H1 (cell line): ENCODE data around the gene PPP3CB. TPM values are rescaled to one million over a fixed set of nuclear protein-coding genes. Genes with fewer than 3 reads are reported as not detected.

Experiments
- CTCF ChIA-PET: fragments of 300-600 bp; sonication (Branson Sonifier 250); formaldehyde crosslinking; loops from one replicate; lab custom pipeline; 2021; ENCODE audit not compliant: partially characterized antibody; lab: Charles Lee
- POLR2A ChIA-PET: fragments of 300-600 bp; sonication (Branson Sonifier 250); formaldehyde crosslinking; loops from one replicate; lab custom pipeline; 2021; ENCODE audit warnings: inconsistent platforms; ENCODE audit not compliant: partially characterized antibody; lab: Charles Lee
- DNase-seq, 2 experiments: peaks; one replicate each; pipeline versions ENCODE4 v3.0.0 to v3.0.0-alpha.2; 2010 to 2022; ENCODE audit warnings: low spot score in 2 of 2, low read depth in 1 of 2, mixed read lengths in 1 of 2
- FAIRE-seq: peaks from 2 replicates; lab custom pipeline; 2011; peaks lifted over from hg19 to GRCh38; lab: Jason Lieb, UNC
- H2AFZ ChIP-seq: 2 replicates; pipeline ENCODE4 v1.8.1; 2012; ENCODE audit warnings: low read length, inconsistent platforms
- H2AK5ac ChIP-seq: 2 replicates; pipeline ENCODE4 v1.6.1; 2013; ENCODE audit warnings: low read depth, low read length
- H2BK120ac ChIP-seq: replicated peaks from 2 replicates; pipeline ENCODE3; 2013; ENCODE audit warnings: low read depth, low read length, inconsistent platforms
- H2BK12ac ChIP-seq: 2 replicates; pipeline ENCODE4 v1.6.1; 2013; ENCODE audit warnings: low read depth, low read length
- H2BK15ac ChIP-seq: 2 replicates; pipeline ENCODE4 v1.6.1; 2013; ENCODE audit warnings: low read length
- H2BK20ac ChIP-seq: 2 replicates; pipeline ENCODE4 v1.6.1; 2013; ENCODE audit warnings: low read length
- H2BK5ac ChIP-seq: 2 replicates; pipeline ENCODE4 v1.6.1; 2013; ENCODE audit warnings: low read depth, low read length
- H3K14ac ChIP-seq: 2 replicates; pipeline ENCODE4 v1.6.1; 2013; ENCODE audit warnings: inconsistent platforms; ENCODE audit not compliant: insufficient read length
- H3K18ac ChIP-seq: 2 replicates; pipeline ENCODE4 v1.6.1; 2013; ENCODE audit warnings: low read length; ENCODE audit errors: extremely low read depth
- H3K23ac ChIP-seq: 2 replicates; pipeline ENCODE4 v1.6.1; 2013; ENCODE audit warnings: inconsistent platforms; ENCODE audit not compliant: insufficient read length
- H3K23me2 ChIP-seq: 2 replicates; pipeline ENCODE4 v1.6.1; 2013; ENCODE audit warnings: low read depth, low read length
- H3K27ac ChIP-seq: 2 replicates; pipeline ENCODE4 v1.6.1; 2011; ENCODE audit warnings: low read depth, low read length, inconsistent platforms
- H3K27me3 ChIP-seq, 4 experiments: replicated peaks in 1 of 4; 1 replicate in 1 of 4; 2 replicates in 3 of 4; pipeline versions ENCODE4 v1.6.1 to v1.8.1; 2011 to 2013; ENCODE audit warnings: low read length in 3 of 4, mild to moderate bottlenecking in 3 of 4, inconsistent platforms in 2 of 4, mixed read lengths in 2 of 4, moderate library complexity in 1 of 4; ENCODE audit not compliant: control insufficient read depth in 3 of 4, insufficient read depth in 3 of 4; ENCODE audit errors: extremely low read depth in 1 of 4
- H3K36me3 ChIP-seq, 4 experiments: 2 replicates each; pipeline versions ENCODE4 v1.6.1 to v1.8.1; 2011 to 2013; ENCODE audit warnings: mild to moderate bottlenecking in 4 of 4, low read length in 3 of 4, moderate library complexity in 2 of 4, control low read depth in 1 of 4, inconsistent platforms in 1 of 4; ENCODE audit not compliant: insufficient read depth in 4 of 4, control insufficient read depth in 2 of 4
- H3K4ac ChIP-seq: replicated peaks from 2 replicates; pipeline ENCODE3; 2013; ENCODE audit warnings: low read length, low read depth, mixed read lengths, inconsistent platforms; ENCODE audit not compliant: insufficient read length
- H3K4me1 ChIP-seq, 4 experiments: replicated peaks in 1 of 4; 1 replicate in 1 of 4; 2 replicates in 3 of 4; pipeline versions ENCODE4 v1.6.1 to v1.8.1; 2011 to 2013; ENCODE audit warnings: low read length in 3 of 4, inconsistent platforms in 2 of 4, mixed read lengths in 1 of 4; ENCODE audit not compliant: insufficient read depth in 4 of 4, control insufficient read depth in 3 of 4
- H3K4me2 ChIP-seq, 2 experiments: 2 replicates each; pipeline versions ENCODE4 v1.6.1 to v1.8.1; 2011 to 2013; ENCODE audit warnings: low read depth in 2 of 2, low read length in 2 of 2, control low read depth in 1 of 2, inconsistent platforms in 1 of 2, mild to moderate bottlenecking in 1 of 2; ENCODE audit not compliant: insufficient read depth in 1 of 2
- H3K4me3 ChIP-seq, 4 experiments: fragments of 200-600, 300-600 bp in 1 of 4; sonication (generic), shearing (Covaris generic), sonication (Bioruptor Twin) in 1 of 4; 2 replicates each; pipeline versions ENCODE4 v1.5.1 to v1.8.1; 2011 to 2016; ENCODE audit warnings: low read length in 4 of 4, low read depth in 3 of 4, control low read depth in 2 of 4, inconsistent platforms in 2 of 4, mild to moderate bottlenecking in 2 of 4, mixed read lengths in 1 of 4, moderate library complexity in 1 of 4; ENCODE audit not compliant: insufficient read depth in 2 of 4; ENCODE audit errors: extremely low read depth in 1 of 4
- H3K56ac ChIP-seq: replicated peaks from 2 replicates; pipeline ENCODE3; 2013; ENCODE audit warnings: low read depth, mild to moderate bottlenecking, mixed read lengths, low read length, inconsistent platforms; ENCODE audit not compliant: insufficient read length
- H3K79me1 ChIP-seq: 2 replicates; pipeline ENCODE4 v1.6.1; 2013; ENCODE audit warnings: low read depth, low read length, control low read depth
- H3K79me2 ChIP-seq, 2 experiments: 2 replicates each; pipeline versions ENCODE4 v1.6.1 to v1.8.1; 2012 to 2013; ENCODE audit warnings: low read length in 2 of 2, mild to moderate bottlenecking in 2 of 2, inconsistent platforms in 1 of 2; ENCODE audit not compliant: insufficient read depth in 2 of 2, control insufficient read depth in 1 of 2
- H3K9ac ChIP-seq, 4 experiments: replicated peaks in 1 of 4; 1 replicate in 1 of 4; 2 replicates in 3 of 4; pipeline versions ENCODE4 v1.6.1 to v1.8.1; 2011 to 2013; ENCODE audit warnings: low read depth in 3 of 4, low read length in 3 of 4, control low read depth in 2 of 4, mild to moderate bottlenecking in 2 of 4, moderate library complexity in 2 of 4, inconsistent platforms in 1 of 4; ENCODE audit errors: extremely low read depth in 1 of 4
- H3K9me3 ChIP-seq, 2 experiments: 2 replicates each; pipeline versions ENCODE4 v1.6.1 to v1.8.1; 2012 to 2013; ENCODE audit warnings: mild to moderate bottlenecking in 2 of 2, moderate library complexity in 2 of 2, control low read depth in 1 of 2, inconsistent platforms in 1 of 2, low read depth in 1 of 2, low read length in 1 of 2, mixed read lengths in 1 of 2; ENCODE audit not compliant: insufficient read depth in 2 of 2
- H4K20me1 ChIP-seq, 2 experiments: replicated peaks in 1 of 2; 2 replicates each; pipeline versions ENCODE3 to v1.8.1; 2011 to 2013; ENCODE audit warnings: inconsistent platforms in 2 of 2, low read length in 2 of 2, mild to moderate bottlenecking in 1 of 2; ENCODE audit not compliant: insufficient read depth in 2 of 2, control insufficient read depth in 1 of 2
- H4K5ac ChIP-seq: 2 replicates; pipeline ENCODE4 v1.6.1; 2013; ENCODE audit warnings: low read length, low read depth, mixed read lengths, inconsistent platforms; ENCODE audit not compliant: insufficient read length
- H4K8ac ChIP-seq: 2 replicates; pipeline ENCODE4 v1.8.0; 2013; ENCODE audit warnings: mild to moderate bottlenecking, moderate library complexity, low read length, inconsistent platforms; ENCODE audit not compliant: insufficient read depth; ENCODE audit errors: extremely low read depth
- H4K91ac ChIP-seq: replicated peaks from 2 replicates; pipeline ENCODE3; 2013; ENCODE audit warnings: low read length, mixed read lengths, inconsistent platforms; ENCODE audit not compliant: insufficient read length
- GTF2F1 ChIP-seq: IDR thresholded peaks from 2 replicates; pipeline ENCODE4 v1.6.1; 2012; ENCODE audit warnings: low read depth, low read length, improper control_type of control experiment, borderline replicate concordance
- POLR2A ChIP-seq, 2 experiments: IDR thresholded peaks; 1 replicate in 1 of 2; 2 replicates in 1 of 2; pipeline ENCODE4 v1.6.1; 2011; ENCODE audit warnings: low read depth in 2 of 2, low read length in 2 of 2, mild to moderate bottlenecking in 2 of 2; ENCODE audit errors: control extremely low read depth in 1 of 2
- POLR2AphosphoS5 ChIP-seq: IDR thresholded peaks from 2 replicates; pipeline ENCODE4 v1.6.1; 2011; ENCODE audit warnings: low read depth, low read length
- SIRT6 ChIP-seq: IDR thresholded peaks from one replicate; pipeline ENCODE4 v1.7.1; 2012; ENCODE audit warnings: low read length, inconsistent platforms
- polyA plus RNA-seq, 7 experiments: library from polyadenylated mRNA; depleted of rRNA in 3 of 7; stranded (reverse) in 5 of 7; unstranded in 2 of 7; fragments of >200 nt in 5 of 7; fragments of 200-250 nt in 2 of 7; gene quantifications; 1 replicate in 5 of 7; 2 replicates in 1 of 7; 4 replicates in 1 of 7; pipeline versions ENCODE4 v1.2.1 to v1.2.3, GENCODE V29; 2011 to 2013; ENCODE audit warnings: missing spikeins in 2 of 7, mixed read lengths in 2 of 7
- total RNA-seq: library from RNA; stranded (reverse); fragmentation: NEBNext Ultra II Directional; extraction: Animal tissue kit (Norgen Biotek cat#: 25700); gene quantifications from 2 replicates; pipeline ENCODE4 v1.2.1, GENCODE V29; 2021

The PPP3CB gene
- total and polyA plus RNA-seq, 2 of the 8 experiments (the other 6 are each of a cell fraction or from before 2014, with no cell fraction given) = 10.5 to 36.3 TPM

DNA sequence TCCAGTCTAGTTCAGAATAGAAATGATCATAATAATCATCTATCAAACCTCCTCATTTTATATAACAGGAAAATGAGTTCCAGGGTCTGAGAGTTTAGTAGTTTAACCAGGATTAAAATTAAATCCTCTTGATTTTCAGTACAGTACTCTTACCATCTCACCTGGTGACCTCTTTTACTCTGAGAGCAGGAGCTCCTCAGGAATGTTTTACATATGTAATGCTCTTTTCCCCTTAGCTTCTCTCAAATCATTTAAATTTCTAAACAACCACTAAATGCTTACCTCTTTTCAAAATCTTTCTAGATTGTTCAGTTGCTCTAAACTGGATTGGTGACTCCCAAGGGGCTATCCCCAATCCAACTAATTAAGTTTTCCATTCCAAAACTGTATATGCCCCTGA, 10.2 kb upstream of the PPP3CB start:
- Histone ChIP-seq H3K4me3 (peak overlapping the region in 1 of 4 experiments; percentile 34; a peak in 3 of 8 replicates), H3K36me3 (peaks cover 0 to 19% (median 3%) of the 10 kb centered on the region in 4 experiments; a peak in 4 of 8 replicates), H3K4ac (no peak overlapping the region), H2AFZ (no peak overlapping the region), H3K27me3 (no peaks in the 10 kb centered on the region), H3K27ac (no peak overlapping the region), H3K9me3 (no peaks in the 10 kb centered on the region), H3K79me2 (no peaks in the 10 kb centered on the region), H2BK15ac (no peak overlapping the region), H3K23me2 (no peaks in the 10 kb centered on the region; the same call in 1 of the 2 replicates), H3K79me1 (no peaks in the 10 kb centered on the region), H2BK5ac (no peak overlapping the region), H3K23ac (no peak overlapping the region), H3K4me1 (no peaks in the 10 kb centered on the region; a peak in 1 of 7 replicates), H4K20me1 (no peaks in the 10 kb centered on the region), H2BK120ac (no peak overlapping the region), H2BK20ac (no peak overlapping the region), H2AK5ac (no peak overlapping the region), H4K91ac (no peak overlapping the region), H3K9ac (no peak overlapping the region), H3K56ac (no peak overlapping the region), H4K5ac (peak overlapping the region; percentile 13), H3K4me2 (peak overlapping the region in 1 of 2 experiments; percentile 10; a peak in 1 of 4 replicates), H2BK12ac (no peak overlapping the region), H4K8ac (no peak overlapping the region), H3K14ac (no peak overlapping the region), H3K18ac (no peak overlapping the region)
- ChIA-PET CTCF (no interaction called here), POLR2A (interaction anchor here (0.8 to 2.2 kb wide), 5 partner anchors 10 to 144 kb away, joined by 3 to 11 read pairs (median 3); partner anchors contain the start of gene PPP3CB)
- no peak for FAIRE-seq
- no peak for DNase-seq
- TF ChIP-seq POLR2A (IDR thresholded peaks at IDR 0.05; ENCODE audit: control extremely low read depth in 1 of 2, low read depth in 2 of 2, low read length in 2 of 2) (no peak), POLR2AphosphoS5 (no peak), GTF2F1 (no peak), SIRT6 (no peak)
- TF ChIP-seq, all 59 proteins: peak for 0
